HEK293 (cell line): ENCODE data around the gene STAMBPL1.
A peak's percentile ranks its signal among the peaks of the same experiment; 100 is the strongest.

Experiments
- CTCF ChIA-PET: fragments of 350-600 bp; formaldehyde crosslinking; extraction: SDS; loops from one replicate; lab custom pipeline; 2021; ENCODE audit warnings: antibody characterized with exemption; lab: Yijun Ruan, JAX
- POLR2A ChIA-PET: fragments of 300-600 bp; formaldehyde crosslinking; extraction: SDS; loops from one replicate; lab custom pipeline; 2020; ENCODE audit warnings: antibody characterized with exemption, inconsistent platforms; lab: Yijun Ruan, JAX
- H3K27ac ChIP-seq: fragments of 200-500 bp; sonication (Bioruptor generic); 2 replicates; pipeline ENCODE4 v1.5.1; 2014; ENCODE audit warnings: low read depth, low read length, control low read depth, inconsistent platforms; ENCODE audit errors: extremely low read depth
- H3K36me3 ChIP-seq, 2 experiments: fragments of 200-500 bp in 1 of 2; sonication (Bioruptor generic) in 1 of 2; 1 replicate in 1 of 2; 2 replicates in 1 of 2; pipeline ENCODE4 v1.5.1; 2014 to 2017; ENCODE audit warnings: inconsistent platforms in 2 of 2, low read length in 2 of 2; ENCODE audit not compliant: control insufficient read depth in 2 of 2, insufficient read depth in 1 of 2
- H3K4me1 ChIP-seq: fragments of 200-500 bp; sonication (Bioruptor generic); 2 replicates; pipeline ENCODE4 v1.5.1; 2014; ENCODE audit warnings: mild to moderate bottlenecking, low read length, inconsistent platforms; ENCODE audit not compliant: control insufficient read depth, insufficient read depth
- H3K4me3 ChIP-seq: 2 replicates; pipeline ENCODE4 v1.5.1; 2011; ENCODE audit warnings: low read depth, mild to moderate bottlenecking, control low read depth, low read length, moderate library complexity
- H3K9me3 ChIP-seq: fragments of 200-500 bp; sonication (Bioruptor generic); 2 replicates; pipeline ENCODE4 v1.5.1; 2014; ENCODE audit warnings: low read depth, low read length, inconsistent platforms; ENCODE audit not compliant: control insufficient read depth, insufficient read depth
- INSM2 ChIP-seq: fragments of 450-650 bp; formaldehyde crosslinking; IDR thresholded peaks from 2 replicates; pipeline ENCODE4 v1.5.1; 2016; ENCODE audit warnings: missing biosample characterization, missing genetic modification characterization
- MZF1 ChIP-seq: fragments of 450-650 bp; formaldehyde crosslinking; IDR thresholded peaks from 2 replicates; pipeline ENCODE4 v1.5.1; 2017; ENCODE audit warnings: missing biosample characterization, missing genetic modification characterization, borderline replicate concordance
- PRDM1 ChIP-seq: fragments of 450-650 bp; formaldehyde crosslinking; IDR thresholded peaks from 2 replicates; pipeline ENCODE4; 2016; ENCODE audit warnings: missing biosample characterization, missing genetic modification characterization
- REPIN1 ChIP-seq: fragments of 450-650 bp; formaldehyde crosslinking; IDR thresholded peaks from 2 replicates; pipeline ENCODE4 v1.5.1; 2017; ENCODE audit warnings: missing biosample characterization, missing genetic modification characterization, low read depth
- SCRT2 ChIP-seq: fragments of 450-650 bp; formaldehyde crosslinking; IDR thresholded peaks from 2 replicates; pipeline ENCODE4 v1.5.1; 2016; ENCODE audit warnings: missing biosample characterization, missing genetic modification characterization
- SP3 ChIP-seq: fragments of 450-650 bp; formaldehyde crosslinking; IDR thresholded peaks from 2 replicates; pipeline ENCODE4 v1.5.1; 2016; ENCODE audit warnings: missing biosample characterization, missing genetic modification characterization
- SP7 ChIP-seq: fragments of 450-650 bp; formaldehyde crosslinking; IDR thresholded peaks from 2 replicates; pipeline ENCODE4 v1.5.1; 2016; ENCODE audit warnings: missing biosample characterization, missing genetic modification characterization
- ZBTB17 ChIP-seq: fragments of 450-650 bp; formaldehyde crosslinking; IDR thresholded peaks from 2 replicates; pipeline ENCODE4 v1.5.1; 2016; ENCODE audit warnings: missing biosample characterization, missing genetic modification characterization
- ZBTB20 ChIP-seq: fragments of 450-650 bp; formaldehyde crosslinking; IDR thresholded peaks from 2 replicates; pipeline ENCODE4 v1.5.1; 2016; ENCODE audit warnings: missing biosample characterization, missing genetic modification characterization
- ZNF132 ChIP-seq: fragments of 450-650 bp; formaldehyde crosslinking; IDR thresholded peaks from 2 replicates; pipeline ENCODE4 v1.5.1; 2017; ENCODE audit warnings: missing biosample characterization, missing genetic modification characterization, borderline replicate concordance
- ZNF274 ChIP-seq, 2 experiments: fragments of 200-500 bp in 1 of 2; fragments of 450-650 bp in 1 of 2; sonication (Bioruptor generic) in 1 of 2; formaldehyde crosslinking in 1 of 2; IDR thresholded peaks; 2 replicates each; pipeline versions ENCODE4 v1.5.1 to v1.6.1; 2014 to 2016; ENCODE audit warnings: borderline replicate concordance in 1 of 2, inconsistent platforms in 1 of 2, low read length in 1 of 2, missing biosample characterization in 1 of 2, missing genetic modification characterization in 1 of 2
- ZNF555 ChIP-seq: fragments of 450-650 bp; formaldehyde crosslinking; conservative IDR thresholded peaks from 2 replicates; pipeline ENCODE4 v1.5.1; 2017; ENCODE audit warnings: missing biosample characterization, mild to moderate bottlenecking, missing genetic modification characterization, inconsistent platforms
- ZNF585B ChIP-seq: fragments of 450-650 bp; formaldehyde crosslinking; IDR thresholded peaks from 2 replicates; pipeline ENCODE4 v1.5.1; 2016; ENCODE audit warnings: missing biosample characterization, missing genetic modification characterization
- ZNF660 ChIP-seq: fragments of 450-650 bp; IDR thresholded peaks from 2 replicates; pipeline ENCODE4 v1.5.1; 2018; ENCODE audit warnings: missing biosample characterization, mild to moderate bottlenecking, missing genetic modification characterization
- ZNF664 ChIP-seq: fragments of 450-650 bp; formaldehyde crosslinking; IDR thresholded peaks from 2 replicates; pipeline ENCODE4 v1.5.1; 2016; ENCODE audit warnings: missing biosample characterization, missing genetic modification characterization
- ZNF777 ChIP-seq: fragments of 450-650 bp; formaldehyde crosslinking; IDR thresholded peaks from 2 replicates; pipeline ENCODE4 v1.5.1; 2017; ENCODE audit warnings: missing biosample characterization, missing genetic modification characterization, borderline replicate concordance
- ZSCAN30 ChIP-seq: fragments of 450-650 bp; IDR thresholded peaks from 2 replicates; pipeline ENCODE4 v1.5.1; 2018; ENCODE audit warnings: missing biosample characterization, mild to moderate bottlenecking, missing genetic modification characterization, moderate library complexity
- TF ChIP-seq, protein P1 (sequence below): fragments of 450-650 bp; formaldehyde crosslinking; IDR thresholded peaks from 2 replicates; pipeline ENCODE4 v1.5.1; 2017; ENCODE audit warnings: missing biosample characterization, missing genetic modification characterization

STAMBPL1 gene

DNA sequence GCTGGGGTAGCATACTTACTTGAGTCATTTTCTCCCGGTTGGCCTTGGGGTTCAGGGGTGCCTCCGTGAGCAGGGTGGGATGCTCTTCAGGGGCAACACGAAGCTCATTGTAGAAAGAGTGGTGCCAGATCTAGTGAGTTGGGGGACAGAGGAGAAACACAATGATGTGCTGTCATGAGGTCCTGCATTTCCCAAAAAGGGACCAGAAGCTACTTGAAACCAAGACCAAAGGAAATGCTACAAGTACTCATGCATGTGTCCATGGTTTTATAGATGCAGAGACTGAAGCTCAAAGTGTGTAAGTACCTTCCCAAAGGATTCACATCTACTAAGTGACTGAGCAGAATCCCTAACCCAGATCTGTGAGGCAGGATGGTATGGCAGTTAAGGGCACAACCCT is 63.7 kb downstream of the STAMBPL1 start:
- no peak overlapping the region for H3K27ac ChIP-seq
- TF ChIP-seq ZBTB17: no peak
- no peak for TF ChIP-seq MZF1 (tag by site-specific recombination)
- TF ChIP-seq, protein P1, sequence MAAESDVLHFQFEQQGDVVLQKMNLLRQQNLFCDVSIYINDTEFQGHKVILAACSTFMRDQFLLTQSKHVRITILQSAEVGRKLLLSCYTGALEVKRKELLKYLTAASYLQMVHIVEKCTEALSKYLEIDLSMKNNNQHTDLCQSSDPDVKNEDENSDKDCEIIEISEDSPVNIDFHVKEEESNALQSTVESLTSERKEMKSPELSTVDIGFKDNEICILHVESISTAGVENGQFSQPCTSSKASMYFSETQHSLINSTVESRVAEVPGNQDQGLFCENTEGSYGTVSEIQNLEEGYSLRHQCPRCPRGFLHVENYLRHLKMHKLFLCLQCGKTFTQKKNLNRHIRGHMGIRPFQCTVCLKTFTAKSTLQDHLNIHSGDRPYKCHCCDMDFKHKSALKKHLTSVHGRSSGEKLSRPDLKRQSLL: no peak
- no peak for TF ChIP-seq INSM2 (tag by site-specific recombination)
- no peak for TF ChIP-seq SCRT2 (tag by site-specific recombination)
- TF ChIP-seq SP7 (tag by site-specific recombination): no peak
- no peak for TF ChIP-seq ZNF274 (IDR thresholded peaks at IDR 0.05; ENCODE audit: low read length)
- TF ChIP-seq ZNF274 (tag by site-specific recombination; IDR thresholded peaks at IDR 0.05; ENCODE audit: borderline replicate concordance): no peak
- TF ChIP-seq ZNF664 (tag by site-specific recombination): no peak
- no peak for TF ChIP-seq ZSCAN30
- TF ChIP-seq ZNF132 (tag by site-specific recombination): no peak
- TF ChIP-seq, all 188 proteins: peak for 0
- no peak overlapping the region for H3K4me3 ChIP-seq
- ChIA-PET CTCF (interaction anchor here (0.6 to 2.4 kb wide), 7 partner anchors 11 to 272 kb away, joined by 3 to 14 read pairs (median 3); no protein-coding TSS in a partner anchor), POLR2A (no interaction called here)
- H3K9me3 ChIP-seq: no peaks in the 10 kb centered on the region
- H3K4me1 ChIP-seq: no peaks in the 10 kb centered on the region
- peaks cover 0 to 46% of the 10 kb centered on the region in 2 experiments; a peak in 1 of 3 replicates for H3K36me3 ChIP-seq

GRCh38 chr10:88944813-88945212 is 64.8 kb downstream of the STAMBPL1 start:
- ChIA-PET POLR2A (no interaction called here), CTCF (interaction anchor here (0.9 to 1.5 kb wide), 4 partner anchors 42 to 272 kb away, joined by 3 to 6 read pairs (median 4); no protein-coding TSS in a partner anchor)
- H3K27ac ChIP-seq: no peak overlapping the region
- H3K36me3 ChIP-seq: peaks cover 0 to 35% of the 10 kb centered on the region in 2 experiments; a peak in 1 of 3 replicates
- no peak overlapping the region for H3K4me3 ChIP-seq
- H3K4me1 ChIP-seq: no peaks in the 10 kb centered on the region
- H3K9me3 ChIP-seq: no peaks in the 10 kb centered on the region
- TF ChIP-seq PRDM1: 0 out of 2 replicates have a peak, but pooled peaks have one; percentile 38
- no peak for TF ChIP-seq ZNF585B (tag by site-specific recombination)
- TF ChIP-seq, all 188 proteins: peak for 1

DNA sequence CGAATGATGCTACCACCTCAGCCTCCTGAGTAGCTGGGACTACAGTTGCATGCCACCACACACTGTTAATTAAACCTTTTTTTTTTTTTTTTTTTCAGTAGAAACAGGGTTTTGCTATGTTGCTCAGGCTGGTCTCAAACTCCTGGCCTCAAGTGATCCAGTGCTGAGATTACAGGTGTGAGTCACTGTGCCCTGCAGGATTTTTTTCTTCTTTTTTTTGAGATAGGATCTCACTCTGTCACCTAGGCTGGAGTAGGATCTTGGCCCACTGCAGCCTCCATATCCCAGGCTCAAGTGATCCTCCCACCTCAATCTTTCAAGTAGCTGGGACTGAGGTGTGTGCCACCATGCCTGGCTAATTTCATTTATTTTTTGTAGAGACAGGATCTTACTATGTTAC is 66.2 kb downstream of the STAMBPL1 start:
- Histone ChIP-seq H3K36me3 (peaks cover 0 to 24% of the 10 kb centered on the region in 2 experiments; a peak in 1 of 3 replicates), H3K4me1 (peaks cover 8% of the 10 kb centered on the region), H3K27ac (no peak overlapping the region), H3K9me3 (no peaks in the 10 kb centered on the region), H3K4me3 (no peak overlapping the region)
- POLR2A ChIA-PET: no interaction called here
- TF ChIP-seq ZNF555 (tag by site-specific recombination) (no peak), ZBTB20 (no peak), ZNF777 (tag by site-specific recombination) (no peak), REPIN1 (tag by site-specific recombination) (no peak), ZNF660 (tag by site-specific recombination) (no peak), SP3 (tag by site-specific recombination) (no peak)
- CTCF ChIA-PET: interaction anchor here (1.0 to 1.1 kb wide), 2 partner anchors 10 to 41 kb away, joined by 3 read pairs; no protein-coding TSS in a partner anchor
